HG03060 (cell line): ENCODE measurements around the gene DSG1.
"Not testable (repeated sequence)": the region's sequence is repeated elsewhere in the genome, so short reads cannot be mapped to it uniquely, and the experiment has no call there.

Experiments
- ATAC-seq: cut with Tn5 transposase; IDR thresholded peaks from one replicate; pipeline ENCODE4 v1.9.1; 2021; ENCODE audit warnings: low read depth, moderate number of reproducible peaks; ENCODE audit not compliant: unreplicated experiment

The DSG1 gene

DNA sequence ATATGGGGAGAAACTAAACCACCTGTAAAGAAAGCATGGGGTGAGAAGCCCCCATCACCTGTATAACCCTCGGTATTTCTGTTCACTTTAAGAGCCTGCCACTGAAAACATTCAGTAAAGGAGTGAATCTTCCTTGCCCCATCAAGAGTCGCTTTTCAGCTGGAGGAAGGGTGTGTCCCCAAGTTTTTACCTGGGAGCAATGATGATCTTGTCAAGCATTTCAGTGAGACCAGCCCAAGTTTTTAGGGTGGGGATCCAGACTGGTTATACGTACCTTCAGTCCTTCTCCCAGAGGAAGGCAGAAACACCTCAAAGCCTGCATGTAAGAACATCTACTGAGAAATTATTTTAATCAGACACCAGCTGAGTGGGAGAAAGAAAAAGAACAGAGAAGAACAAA is at the start of gene DSG1:
DSG1 (plus strand) TSS at position 301 of the 400 bp plus-strand sequence. CDS start 141 bp downstream, outside the sequence.
- no peak for ATAC-seq

DNA sequence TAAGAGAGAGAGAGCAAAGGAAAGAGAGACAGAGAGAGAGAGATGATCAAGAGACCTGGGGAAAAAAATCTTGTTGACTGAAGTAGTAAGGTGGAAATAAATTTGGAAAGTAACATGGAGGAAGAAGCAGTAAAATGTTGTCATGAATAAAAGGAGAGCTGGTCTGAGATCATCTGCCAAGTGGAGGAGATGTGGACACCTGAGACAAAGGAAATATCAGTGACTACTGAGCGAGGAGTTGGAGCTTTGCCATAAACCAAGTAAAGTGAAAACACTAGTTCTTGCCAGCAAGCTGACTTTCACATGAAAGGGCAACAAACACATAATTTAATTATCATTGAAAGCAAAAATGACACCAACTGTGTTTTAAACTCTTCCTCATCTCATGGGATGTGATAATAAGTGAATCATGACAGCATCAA is 49.0 kb upstream of the DSG1 start:
- ATAC-seq, result no peak

DNA sequence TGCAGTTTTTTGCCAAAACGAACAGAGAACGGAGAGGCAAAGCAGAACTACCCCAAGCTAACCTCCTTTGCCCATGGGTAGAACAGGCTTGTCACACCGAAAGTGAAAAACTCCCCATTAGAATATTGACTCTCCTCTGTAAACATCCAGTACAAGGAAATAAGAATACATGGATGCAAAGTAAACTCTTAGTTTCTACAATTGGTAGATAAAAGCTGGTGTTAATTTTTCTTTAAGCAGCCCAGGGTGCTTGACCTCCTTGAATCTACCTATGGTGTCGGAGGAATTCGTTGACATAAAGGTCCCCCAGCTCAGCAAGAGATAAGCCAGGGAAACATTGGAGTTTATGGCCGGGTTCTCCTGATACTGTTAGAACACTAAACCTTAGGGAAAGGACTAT is 48.4 kb upstream of the DSG1 start:
- ATAC-seq, result no peak

GRCh38 chr18:31270578-31270977 is 47.4 kb upstream of the DSG1 start:
- no peak for ATAC-seq

- no peak for ATAC-seq
Measured at GRCh38 chr18:31273812-31274527, 44.0 kb upstream of the DSG1 start.

DNA sequence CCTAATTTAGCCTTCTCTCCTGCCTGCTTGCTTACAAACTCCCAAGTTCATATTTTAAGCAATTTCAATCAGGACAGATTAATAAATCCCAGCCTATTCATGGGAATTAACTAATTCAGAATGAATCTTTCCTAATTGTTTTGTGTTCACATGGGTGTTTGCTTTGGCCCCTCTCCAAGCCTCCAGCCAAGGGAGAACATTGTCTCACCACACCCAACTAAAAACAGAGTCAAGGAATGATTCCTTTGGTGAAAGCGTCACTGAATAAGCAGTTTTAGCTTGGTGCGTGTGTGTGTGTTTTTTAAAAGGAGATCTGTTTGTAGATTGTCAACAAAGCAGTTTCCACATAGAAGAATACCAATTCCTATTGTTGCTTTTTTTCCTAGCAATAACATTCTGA is 43.0 kb upstream of the DSG1 start:
- ATAC-seq, result no peak

DNA sequence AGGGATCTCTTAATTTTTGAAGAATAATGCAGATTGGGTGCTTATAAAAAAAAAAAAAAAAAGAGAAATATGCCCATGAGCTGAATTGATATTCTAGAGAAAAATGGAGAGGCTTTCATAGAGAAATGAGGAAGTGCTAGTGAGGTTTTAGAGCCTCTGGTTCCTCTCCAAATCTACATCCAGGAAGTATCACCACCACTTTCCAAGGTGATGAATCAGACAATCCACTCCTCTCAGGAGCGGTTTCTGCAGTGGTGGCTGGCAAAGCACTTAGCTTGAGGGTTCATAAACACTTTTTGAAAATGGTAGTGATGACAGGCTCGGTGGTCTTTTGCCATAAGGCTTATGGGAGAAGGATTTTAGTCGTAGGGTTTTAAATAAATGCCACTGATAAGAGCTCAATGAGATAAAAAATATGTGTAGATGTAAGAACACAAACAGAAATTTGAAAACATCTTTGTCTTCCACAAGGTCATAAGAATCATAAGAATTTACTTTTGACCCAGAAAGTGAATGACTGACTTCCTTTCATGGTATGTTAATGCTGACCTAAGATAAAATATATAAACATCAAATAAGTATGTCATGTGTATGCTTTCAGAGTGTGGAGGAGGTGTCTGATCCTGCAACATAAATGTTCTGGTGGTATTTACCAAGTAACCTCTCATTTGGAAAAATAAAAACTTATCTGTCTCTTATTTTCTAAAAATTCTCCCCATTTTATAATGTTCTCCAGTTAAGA is 42.1 kb upstream of the DSG1 start:
- ATAC-seq, result no peak

DNA sequence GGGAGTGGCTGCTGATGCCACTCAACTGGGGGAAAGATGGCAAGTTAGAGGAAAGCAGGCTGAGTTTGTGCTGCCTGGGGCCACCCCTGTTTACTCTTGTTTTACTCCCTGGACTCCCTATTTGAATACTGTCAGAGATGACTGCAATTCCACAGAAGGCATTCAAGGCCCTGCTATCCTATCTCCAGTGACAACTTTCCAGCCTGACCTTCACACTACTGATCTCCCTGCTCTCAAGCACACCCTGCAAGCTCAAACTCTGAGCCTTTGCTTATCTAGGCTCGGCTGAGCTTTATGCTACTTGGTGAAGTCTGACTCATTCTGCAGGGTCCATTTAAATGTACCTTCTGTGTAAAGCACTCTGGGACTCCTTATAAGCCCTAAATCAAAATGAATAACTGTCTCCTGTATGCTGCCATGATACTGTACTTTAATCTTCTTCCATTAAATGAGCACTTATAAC is 39.3 kb upstream of the DSG1 start:
- no peak for ATAC-seq

GRCh38 chr18:31280502-31280901 is 37.5 kb upstream of the DSG1 start:
- no peak for ATAC-seq

- ATAC-seq, result no peak
Measured at GRCh38 chr18:31281437-31281836, 36.5 kb upstream of the DSG1 start.

GRCh38 chr18:31289446-31289845 is 28.5 kb upstream of the DSG1 start:
- not testable (repeated sequence) for ATAC-seq

DNA sequence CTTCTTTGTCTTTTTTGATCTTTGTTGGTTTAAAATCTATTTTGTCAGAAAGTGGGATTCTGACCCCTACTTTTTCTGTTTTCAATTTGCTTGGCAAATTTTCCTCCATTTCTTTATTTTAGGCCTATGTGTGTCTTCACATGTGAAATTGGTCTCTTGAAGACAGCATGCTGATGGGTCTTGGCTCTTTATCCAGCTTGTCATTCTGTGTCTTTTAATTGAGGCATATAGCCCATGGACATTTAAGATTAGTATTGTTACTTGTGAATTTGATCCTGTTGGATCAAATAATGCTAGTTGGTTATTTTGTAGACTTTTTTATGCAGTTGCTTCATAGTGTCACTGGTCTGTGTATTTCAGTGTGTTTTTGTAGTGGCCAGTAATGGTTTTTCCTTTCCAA is 26.3 kb upstream of the DSG1 start:
- no peak for ATAC-seq

GRCh38 chr18:31294199-31294747 is 23.7 kb upstream of the DSG1 start:
- no peak for ATAC-seq

GRCh38 chr18:31297248-31297647 is 20.7 kb upstream of the DSG1 start:
- no peak for ATAC-seq

- ATAC-seq, result no peak
Measured at GRCh38 chr18:31301201-31301655, 16.7 kb upstream of the DSG1 start.

DNA sequence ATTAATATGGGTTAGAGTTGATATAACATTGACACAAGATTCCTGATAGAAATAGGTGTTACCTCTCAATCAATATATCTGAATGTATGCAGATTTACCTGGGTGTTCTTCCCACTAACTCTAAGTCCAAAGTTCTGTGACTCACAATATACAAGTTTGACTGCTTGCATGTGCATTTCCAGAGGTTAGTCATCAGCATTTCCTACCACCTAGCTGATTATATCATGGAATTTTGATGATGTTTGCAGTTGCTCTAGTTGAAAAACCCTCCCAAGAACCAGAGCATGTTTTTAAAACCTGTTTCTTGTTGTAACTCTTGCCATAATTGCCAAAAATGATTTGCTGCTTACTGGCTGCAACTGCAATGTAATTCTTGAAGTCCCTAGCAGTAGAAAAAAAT is 15.0 kb upstream of the DSG1 start:
- no peak for ATAC-seq

GRCh38 chr18:31303771-31304170 is 14.2 kb upstream of the DSG1 start:
- no peak for ATAC-seq

- no peak for ATAC-seq
Measured at GRCh38 chr18:31309115-31309514, 8.8 kb upstream of the DSG1 start.

- ATAC-seq, result no peak
Measured at GRCh38 chr18:31316974-31317373, 986 bp upstream of the DSG1 start.

DNA sequence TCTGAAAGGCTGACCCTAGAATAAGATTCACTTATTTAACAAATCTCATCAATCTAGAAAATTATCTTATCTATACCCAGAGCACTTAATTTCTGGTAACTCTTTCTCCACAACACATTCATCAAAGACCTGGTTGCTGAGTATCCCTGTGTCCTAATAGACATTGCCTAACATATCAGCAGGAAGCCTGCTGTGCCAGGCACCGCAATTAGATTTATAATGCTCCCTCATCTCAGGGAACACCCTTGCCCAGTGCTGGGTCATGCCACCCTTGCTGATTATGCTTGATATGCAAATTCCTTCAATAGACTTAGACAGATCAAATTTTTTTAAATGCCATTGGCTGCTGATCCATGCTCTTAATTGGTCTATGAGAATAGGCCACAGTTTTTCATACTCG is 3.8 kb downstream of the DSG1 start:
- no peak for ATAC-seq

DNA sequence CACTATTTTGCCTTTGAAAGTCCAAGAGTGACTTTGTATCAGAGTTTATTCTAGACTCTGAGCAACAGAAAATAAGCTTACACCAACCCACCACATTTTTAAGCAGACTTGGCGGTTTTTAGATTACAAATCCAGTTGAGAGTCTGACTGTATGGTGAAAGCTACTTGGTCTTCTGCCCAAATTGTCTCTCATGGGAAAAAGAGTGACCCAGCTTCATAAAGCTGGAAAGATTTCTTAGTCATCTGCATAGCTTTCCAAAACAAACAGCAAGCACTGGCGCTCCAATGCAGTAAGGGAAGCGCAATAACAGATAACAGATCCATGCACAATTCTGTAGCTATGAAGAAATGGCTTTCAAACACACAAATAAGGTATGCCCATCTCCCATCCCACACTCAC is 7.1 kb downstream of the DSG1 start:
- ATAC-seq, result no peak
